Muscle layer of duodenum (tissue), 2 donors: ENCODE data around the gene VWDE.
"Not testable (repeated sequence)": the region's sequence is repeated elsewhere in the genome, so short reads cannot be mapped to it uniquely, and the experiment has no call there.

ENCODE experiments used
- H3K27ac ChIP-seq: one replicate; pipeline ENCODE4 v1.7.0; 2013; ENCODE audit warnings: mild to moderate bottlenecking, low read length
- H3K27me3 ChIP-seq: one replicate; pipeline ENCODE4 v1.7.0; 2013; ENCODE audit warnings: low read depth, mild to moderate bottlenecking, control low read depth, low read length
- H3K36me3 ChIP-seq, 2 donors: one replicate each; pipeline ENCODE4 v1.7.0; 2013; ENCODE audit warnings: low read length in 2 of 2, control low read depth in 1 of 2, mild to moderate bottlenecking in 1 of 2; ENCODE audit not compliant: insufficient read depth in 2 of 2, control insufficient read depth in 1 of 2
- H3K4me1 ChIP-seq, 2 donors: one replicate each; pipeline ENCODE4 v1.7.0; 2013; ENCODE audit warnings: low read length in 2 of 2, mild to moderate bottlenecking in 2 of 2, control low read depth in 1 of 2, moderate library complexity in 1 of 2; ENCODE audit not compliant: insufficient read depth in 2 of 2, control insufficient read depth in 1 of 2
- H3K4me3 ChIP-seq, 2 donors: one replicate each; pipeline ENCODE4 v1.7.0; 2013; ENCODE audit warnings: low read length in 2 of 2, low read depth in 1 of 2, mild to moderate bottlenecking in 1 of 2
- H3K9me3 ChIP-seq, 2 donors: one replicate each; pipeline ENCODE4 v1.7.0; 2013; ENCODE audit warnings: low read length in 2 of 2, control low read depth in 1 of 2, mild to moderate bottlenecking in 1 of 2; ENCODE audit not compliant: control insufficient read depth in 1 of 2
- donor health status: healthy.

Gene VWDE

GRCh38 chr7:12423997-12424745, 20.5 kb upstream of the VWDE start:
- Histone ChIP-seq H3K4me3 (no peak overlapping the region), H3K27ac (no peak overlapping the region), H3K4me1 (no peaks in the 10 kb centered on the region), H3K9me3 (peaks cover 0 to 2% of the 10 kb centered on the region in 2 donors), H3K27me3 (no peaks in the 10 kb centered on the region), H3K36me3 (no peaks in the 10 kb centered on the region)

- Histone ChIP-seq H3K4me1 (no peaks in the 10 kb centered on the region), H3K27me3 (no peaks in the 10 kb centered on the region), H3K27ac (no peak overlapping the region), H3K9me3 (peaks cover 0 to 2% of the 10 kb centered on the region in 2 donors), H3K4me3 (no peak overlapping the region), H3K36me3 (no peaks in the 10 kb centered on the region)
Measured at GRCh38 chr7:12423355-12423996, 19.8 kb upstream of the VWDE start.

GRCh38 chr7:12422554-12423320, 19.1 kb upstream of the VWDE start:
- Histone ChIP-seq H3K36me3 (no peaks in the 10 kb centered on the region), H3K9me3 (peaks cover 0 to 2% of the 10 kb centered on the region in 2 donors), H3K27me3 (no peaks in the 10 kb centered on the region), H3K4me1 (no peaks in the 10 kb centered on the region), H3K27ac (no peak overlapping the region), H3K4me3 (no peak overlapping the region)

- Histone ChIP-seq H3K36me3 (no peaks in the 10 kb centered on the region), H3K27me3 (no peaks in the 10 kb centered on the region), H3K27ac (no peak overlapping the region), H3K4me3 (no peak overlapping the region), H3K4me1 (no peaks in the 10 kb centered on the region), H3K9me3 (no peaks in the 10 kb centered on the region)
Measured at GRCh38 chr7:12418452-12418851, 14.8 kb upstream of the VWDE start.

GRCh38 chr7:12415072-12415471, 11.4 kb upstream of the VWDE start:
- no peaks in the 10 kb centered on the region for H3K36me3 ChIP-seq
- H3K27ac ChIP-seq = no peak overlapping the region
- no peak overlapping the region for H3K4me3 ChIP-seq

GRCh38 chr7:12412407-12412806, 8.7 kb upstream of the VWDE start:
- no peaks in the 10 kb centered on the region for H3K9me3 ChIP-seq
- H3K36me3 ChIP-seq = no peaks in the 10 kb centered on the region
- H3K27ac ChIP-seq = no peak overlapping the region
- H3K27me3 ChIP-seq = no peaks in the 10 kb centered on the region
- H3K4me3 ChIP-seq = no peak overlapping the region
- no peaks in the 10 kb centered on the region for H3K4me1 ChIP-seq

More at GRCh38 chr7:12415072-12415471, 11.4 kb upstream of the VWDE start:
- H3K4me1 ChIP-seq = no peaks in the 10 kb centered on the region
- H3K27me3 ChIP-seq = no peaks in the 10 kb centered on the region
- no peaks in the 10 kb centered on the region for H3K9me3 ChIP-seq

GRCh38 chr7:12410523-12410922, 6.9 kb upstream of the VWDE start:
- no peaks in the 10 kb centered on the region for H3K9me3 ChIP-seq
- no peaks in the 10 kb centered on the region for H3K36me3 ChIP-seq
- H3K27ac ChIP-seq = no peak overlapping the region
- no peaks in the 10 kb centered on the region for H3K4me1 ChIP-seq
- no peak overlapping the region for H3K4me3 ChIP-seq
- no peaks in the 10 kb centered on the region for H3K27me3 ChIP-seq

GRCh38 chr7:12409097-12409711, 5.5 kb upstream of the VWDE start:
- H3K9me3 ChIP-seq = no peaks in the 10 kb centered on the region
- no peak overlapping the region for H3K4me3 ChIP-seq
- H3K27ac ChIP-seq = no peak overlapping the region
- no peaks in the 10 kb centered on the region for H3K36me3 ChIP-seq
- no peaks in the 10 kb centered on the region for H3K27me3 ChIP-seq
- H3K4me1 ChIP-seq = no peaks in the 10 kb centered on the region

GRCh38 chr7:12407652-12408051, 4.0 kb upstream of the VWDE start:
- not testable (repeated sequence) for H3K9me3 ChIP-seq, H3K27me3 ChIP-seq, H3K36me3 ChIP-seq, H3K4me3 ChIP-seq, H3K27ac ChIP-seq
- H3K4me1 ChIP-seq = peaks cover 0 to 13% of the 10 kb centered on the region in 2 donors

- no peaks in the 10 kb centered on the region for H3K9me3 ChIP-seq
- peaks cover 0 to 13% of the 10 kb centered on the region in 2 donors for H3K4me1 ChIP-seq
- H3K4me3 ChIP-seq = no peak overlapping the region
- H3K36me3 ChIP-seq = no peaks in the 10 kb centered on the region
- no peaks in the 10 kb centered on the region for H3K27me3 ChIP-seq
- H3K27ac ChIP-seq = no peak overlapping the region
Measured at GRCh38 chr7:12402365-12402725, 1.3 kb downstream of the VWDE start.
